HepG2 (cell line): Measurements from ENCODE around the gene BCL6. TPM values are rescaled to one million over a fixed set of nuclear protein-coding genes. Genes with fewer than 3 reads are reported as not detected.

Source experiments
- ATAC-seq: fragments of 200-7000 bp; cut with Tn5 transposase; 3 replicates; pipeline ENCODE4 v1.9.1; 2020; ENCODE audit warnings: mild to moderate bottlenecking, moderate library complexity
- BruUV-seq: library from RNA; stranded (reverse); fragments of 400-500 nt; replicated peaks from 2 replicates; lab custom pipeline; 2021; lab: Mats Ljungman, UMichigan
- CTCF ChIA-PET: fragments of 300-600 bp; formaldehyde crosslinking; extraction: SDS; loops from one replicate; lab custom pipeline; 2021; ENCODE audit warnings: low total read pairs, inconsistent platforms, low intra/inter-chr PET ratio; lab: Yijun Ruan, JAX
- POLR2A ChIA-PET: fragments of 350-600 bp; sonication (Branson Sonifier 250); formaldehyde crosslinking; loops from one replicate; lab custom pipeline; 2020; ENCODE audit warnings: antibody characterized with exemption, inconsistent platforms; lab: Yijun Ruan, JAX
- DNase-seq: peaks from one replicate; pipeline ENCODE4 v3.0.0-alpha.2; 2015; ENCODE audit warnings: low spot score
- FAIRE-seq: peaks from 3 replicates; lab custom pipeline; 2011; peaks lifted over from hg19 to GRCh38; lab: Jason Lieb, UNC
- H2AFZ ChIP-seq: one replicate; pipeline ENCODE4 v1.6.1; 2011; ENCODE audit warnings: low read length, inconsistent platforms
- H3K27ac ChIP-seq: fragments of 300-600 bp; 3 replicates; pipeline ENCODE4 v1.8.0; 2011; ENCODE audit warnings: mixed run types, mild to moderate bottlenecking, mixed read lengths, low read length, inconsistent platforms; ENCODE audit not compliant: insufficient read depth; ENCODE audit errors: extremely low read length
- H3K27me3 ChIP-seq, 2 experiments: fragments of 200-600 bp in 1 of 2; 2 replicates in 1 of 2; 3 replicates in 1 of 2; pipeline versions ENCODE4 v1.6.0 to v1.8.0; 2011; ENCODE audit warnings: low read length in 2 of 2, mild to moderate bottlenecking in 2 of 2, moderate library complexity in 2 of 2, inconsistent platforms in 1 of 2; ENCODE audit not compliant: insufficient read depth in 2 of 2, control insufficient read depth in 1 of 2
- H3K36me3 ChIP-seq, 2 experiments: fragments of 200-600 bp in 1 of 2; replicated peaks in 1 of 2; 2 replicates in 1 of 2; 3 replicates in 1 of 2; pipeline versions ENCODE4 v1.5.1 to v1.8.0; 2011; ENCODE audit warnings: low read length in 2 of 2, inconsistent platforms in 1 of 2; ENCODE audit not compliant: insufficient read depth in 2 of 2, control insufficient read depth in 1 of 2
- H3K4me1 ChIP-seq: 2 replicates; pipeline ENCODE4 v1.5.1; 2012; ENCODE audit warnings: low read length, inconsistent platforms; ENCODE audit not compliant: insufficient read depth
- H3K4me2 ChIP-seq: 2 replicates; pipeline ENCODE4 v1.6.0; 2011; ENCODE audit warnings: low read depth, low read length, inconsistent platforms
- H3K4me3 ChIP-seq, 3 experiments: fragments of 200-600 bp in 1 of 3; sonication (generic), shearing (Covaris generic) in 1 of 3; replicated peaks in 1 of 3; 2 replicates each; pipeline ENCODE4 v1.5.1; 2011 to 2016; ENCODE audit warnings: low read length in 3 of 3, inconsistent platforms in 2 of 3, low read depth in 2 of 3, mild to moderate bottlenecking in 2 of 3, control low read depth in 1 of 3, mixed read lengths in 1 of 3; ENCODE audit not compliant: insufficient read depth in 1 of 3
- H3K79me2 ChIP-seq: one replicate; pipeline ENCODE4 v1.6.1; 2011; ENCODE audit warnings: low read length, inconsistent platforms; ENCODE audit not compliant: insufficient read depth
- H3K9ac ChIP-seq: 2 replicates; pipeline ENCODE4 v1.6.0; 2011; ENCODE audit warnings: mild to moderate bottlenecking, low read depth, low read length, inconsistent platforms; ENCODE audit not compliant: insufficient read depth
- H3K9me3 ChIP-seq: 2 replicates; pipeline ENCODE4 v1.5.1; 2012; ENCODE audit warnings: mild to moderate bottlenecking, low read length
- H4K20me1 ChIP-seq: 2 replicates; pipeline ENCODE4 v1.6.0; 2011; ENCODE audit warnings: inconsistent platforms, mild to moderate bottlenecking, low read length, moderate library complexity; ENCODE audit not compliant: insufficient read depth
- ATM ChIP-seq: fragments of 450-650 bp; IDR thresholded peaks from 2 replicates; pipeline ENCODE4 v1.7.1; 2017; ENCODE audit warnings: mild to moderate bottlenecking, borderline replicate concordance
- FOXP1 ChIP-seq, 2 experiments: fragments of 450-650 bp in 1 of 2; IDR thresholded peaks; 2 replicates each; pipeline ENCODE4 v1.6.1; 2017 to 2018; ENCODE audit warnings: antibody characterized with exemption in 1 of 2
- NFATC3 ChIP-seq: sonication (generic); formaldehyde crosslinking; IDR thresholded peaks from 2 replicates; pipeline ENCODE4 v1.5.1; 2020; ENCODE audit warnings: mild to moderate bottlenecking, missing genetic modification reagents
- PRPF4 ChIP-seq: fragments of 200-400 bp; formaldehyde crosslinking; IDR thresholded peaks from 2 replicates; pipeline ENCODE4 v1.6.1; 2016; ENCODE audit warnings: low read length, low read depth; ENCODE audit not compliant: poor library complexity, severe bottlenecking
- ZFP36L1 ChIP-seq: sonication (generic); formaldehyde crosslinking; IDR thresholded peaks from 2 replicates; pipeline ENCODE4 v1.8.0; 2022; ENCODE audit warnings: mild to moderate bottlenecking, missing genetic modification reagents, moderate library complexity
- ZFP90 ChIP-seq: sonication (generic); formaldehyde crosslinking; IDR thresholded peaks from 2 replicates; pipeline ENCODE4 v1.8.0; 2022; ENCODE audit warnings: missing genetic modification reagents, mild to moderate bottlenecking, inconsistent platforms, borderline replicate concordance
- ZNF10 ChIP-seq: sonication (generic); formaldehyde crosslinking; IDR thresholded peaks from 2 replicates; pipeline ENCODE4 v1.4.0; 2020; ENCODE audit warnings: mild to moderate bottlenecking, low read depth, missing genetic modification reagents, borderline replicate concordance
- WGBS: methylation state at CpG from one replicate; pipeline ENCODE4 v1.1.6; 2017; ENCODE audit warnings: low lambda C conversion rate; 5-methylcytosine and 5-hydroxymethylcytosine counted together
- in situ Hi-C: cut with HindIII; loops from 2 replicates; pipeline ENCODE4 v1.10.0; 2017; ENCODE audit warnings: low pct_unique_long_range_greater_than_20kb; ENCODE audit not compliant: extremely low pct_ligation_motif_present
- intact Hi-C: fragments of 100-400 bp; cut with micrococcal nuclease; formaldehyde crosslinking; loops from one replicate; pipeline ENCODE4 v1.10.0; 2022; ENCODE audit not compliant: unreplicated experiment
- polyA plus RNA-seq, 8 experiments: library from polyadenylated mRNA; depleted of rRNA in 3 of 8; stranded (reverse) in 7 of 8; unstranded in 1 of 8; fragments of >200 nt; fragmentation: Illumina TruSeq in 4 of 8; extraction: Trizol in 4 of 8; gene quantifications; 2 replicates each; pipeline versions ENCODE4 v1.2.1 to v1.2.3, GENCODE V29; 2011 to 2016; ENCODE audit warnings: low read depth in 4 of 8, missing spikeins in 1 of 8, mixed read lengths in 1 of 8; ENCODE audit not compliant: insufficient read depth in 1 of 8
- total RNA-seq, 5 experiments: library from RNA; depleted of rRNA; stranded (reverse); fragments of >200 nt; fragmentation: Illumina TruSeq; extraction: Trizol; gene quantifications; 2 replicates each; pipeline ENCODE4 v1.2.3, GENCODE V29; 2016; ENCODE audit warnings: low read depth in 1 of 5
- TF ChIP-seq, protein P1 (sequence below): sonication (generic); formaldehyde crosslinking; IDR thresholded peaks from 2 replicates; pipeline ENCODE4 v1.4.0; 2020; ENCODE audit warnings: missing genetic modification reagents, borderline replicate concordance

BCL6 gene
- total and polyA plus RNA-seq, 2 of the 13 experiments (the other 11 are each of a cell fraction or from before 2014, with no cell fraction given): 21.2 to 53.7 TPM

DNA sequence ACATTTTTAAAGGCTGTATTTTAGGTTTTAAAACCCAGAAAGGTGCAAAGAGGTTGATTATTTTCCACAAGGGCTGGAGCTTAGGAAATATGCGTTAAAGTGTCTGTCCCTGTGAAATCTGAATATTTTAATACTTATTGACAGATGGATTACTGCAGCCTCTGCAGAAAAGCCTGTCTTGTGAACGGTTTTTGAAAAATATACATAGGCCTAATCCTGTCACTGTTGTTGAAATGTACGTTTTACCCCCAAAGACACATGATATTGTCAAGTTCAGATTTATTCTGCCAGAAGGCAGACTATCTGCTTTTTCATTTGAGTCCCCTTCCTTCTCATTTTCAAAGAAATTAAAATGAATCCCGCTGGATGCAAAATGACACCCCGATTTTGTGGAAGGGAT is 2.2 kb upstream of the BCL6 start:
- POLR2A ChIA-PET: interaction anchor here (0.6 to 3.6 kb wide), 11 partner anchors 11 to 999 kb away, joined by 3 to 64 read pairs (median 4); no protein-coding TSS in a partner anchor
- FAIRE-seq: no peak

DNA sequence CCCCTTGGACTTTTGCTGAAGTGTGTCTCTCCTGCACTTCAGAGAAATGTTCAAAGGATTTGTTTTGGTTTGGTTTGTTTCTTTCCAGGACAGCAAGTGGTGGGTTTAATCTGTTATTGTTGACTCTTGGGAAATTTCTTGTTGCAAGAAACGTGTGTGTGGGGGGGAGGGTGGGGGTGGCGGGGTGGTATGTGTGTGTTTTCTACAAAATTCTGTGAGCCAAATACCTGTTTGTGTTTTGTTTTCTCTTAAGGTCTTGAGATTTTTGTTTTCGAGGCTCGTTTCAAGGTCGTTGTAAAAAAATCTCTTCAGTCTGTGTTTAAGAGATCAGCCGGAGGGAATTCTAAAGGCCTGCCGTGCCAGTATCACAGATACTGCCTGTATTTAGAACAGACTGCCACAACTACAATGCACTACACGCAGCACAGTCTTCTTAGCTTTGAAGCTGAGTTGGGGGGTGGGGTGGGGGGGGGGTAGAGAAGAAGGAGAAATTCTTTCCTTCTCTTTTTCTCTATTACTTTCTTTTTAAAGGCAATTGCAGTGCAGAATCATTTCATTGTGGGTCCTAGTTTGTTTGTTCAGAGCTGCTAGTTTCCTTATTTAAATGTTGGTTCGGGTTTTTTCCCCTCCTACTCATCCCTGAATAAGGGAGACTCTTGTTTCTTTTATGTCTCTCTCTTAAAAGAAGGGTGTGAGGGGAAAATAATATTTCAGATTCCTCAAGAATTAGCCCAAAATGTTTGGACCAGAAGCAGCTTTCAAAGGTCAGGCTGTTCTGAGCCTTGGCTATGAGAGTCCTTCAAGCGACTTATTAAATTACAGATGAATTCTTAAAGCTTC is 1.4 kb upstream of the BCL6 start:
- in situ Hi-C loops (loop anchor here (10.0 to 25.0 kb wide), 6 partner anchors 258 to 1398 kb away; no protein-coding TSS in a partner anchor), intact Hi-C loops (loop anchor here (5.0 to 10.0 kb wide), 3 partner anchors 236 to 1298 kb away; no protein-coding TSS in a partner anchor)
- peak overlapping the region; percentile 98 to 100 (median 99) for H3K4me3 ChIP-seq
- TF ChIP-seq ATM (no peak), FOXP1 (IDR thresholded peaks at IDR 0.05) (no peak), FOXP1 (CRISPR knock-in tag; IDR thresholded peaks at IDR 0.05) (0 out of 2 replicates have a peak, but pooled peaks have one; percentile 19), PRPF4 (no peak)
- TF ChIP-seq, protein P1, sequence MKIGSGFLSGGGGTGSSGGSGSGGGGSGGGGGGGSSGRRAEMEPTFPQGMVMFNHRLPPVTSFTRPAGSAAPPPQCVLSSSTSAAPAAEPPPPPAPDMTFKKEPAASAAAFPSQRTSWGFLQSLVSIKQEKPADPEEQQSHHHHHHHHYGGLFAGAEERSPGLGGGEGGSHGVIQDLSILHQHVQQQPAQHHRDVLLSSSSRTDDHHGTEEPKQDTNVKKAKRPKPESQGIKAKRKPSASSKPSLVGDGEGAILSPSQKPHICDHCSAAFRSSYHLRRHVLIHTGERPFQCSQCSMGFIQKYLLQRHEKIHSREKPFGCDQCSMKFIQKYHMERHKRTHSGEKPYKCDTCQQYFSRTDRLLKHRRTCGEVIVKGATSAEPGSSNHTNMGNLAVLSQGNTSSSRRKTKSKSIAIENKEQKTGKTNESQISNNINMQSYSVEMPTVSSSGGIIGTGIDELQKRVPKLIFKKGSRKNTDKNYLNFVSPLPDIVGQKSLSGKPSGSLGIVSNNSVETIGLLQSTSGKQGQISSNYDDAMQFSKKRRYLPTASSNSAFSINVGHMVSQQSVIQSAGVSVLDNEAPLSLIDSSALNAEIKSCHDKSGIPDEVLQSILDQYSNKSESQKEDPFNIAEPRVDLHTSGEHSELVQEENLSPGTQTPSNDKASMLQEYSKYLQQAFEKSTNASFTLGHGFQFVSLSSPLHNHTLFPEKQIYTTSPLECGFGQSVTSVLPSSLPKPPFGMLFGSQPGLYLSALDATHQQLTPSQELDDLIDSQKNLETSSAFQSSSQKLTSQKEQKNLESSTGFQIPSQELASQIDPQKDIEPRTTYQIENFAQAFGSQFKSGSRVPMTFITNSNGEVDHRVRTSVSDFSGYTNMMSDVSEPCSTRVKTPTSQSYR: 0 out of 2 replicates have a peak, but pooled peaks have one; percentile 8
- peak overlapping the region; percentile 99 for H3K9ac ChIP-seq
- H4K20me1 ChIP-seq: peaks cover 25% of the 10 kb centered on the region; the same call in 1 of the 2 replicates
- peaks cover 50% of the 10 kb centered on the region for H3K79me2 ChIP-seq
- H2AFZ ChIP-seq: no peak overlapping the region
- H3K36me3 ChIP-seq: no peaks in the 10 kb centered on the region
- CTCF ChIA-PET: no interaction called here
- WGBS: 9% methylated on average over 10 of the region's 10 CpGs
- H3K27me3 ChIP-seq: peaks cover 0 to 5% of the 10 kb centered on the region in 2 experiments; a peak in 1 of 5 replicates
- peaks cover 46% of the 10 kb centered on the region for H3K4me1 ChIP-seq
- no peak for FAIRE-seq
- H3K4me2 ChIP-seq: peak overlapping the region; percentile 83
- no peaks in the 10 kb centered on the region for H3K9me3 ChIP-seq
- H3K27ac ChIP-seq: peak overlapping the region; percentile 100
- no TSS peak for BruUV-seq
- POLR2A ChIA-PET: interaction anchor here (0.6 to 3.6 kb wide), 17 partner anchors 10 to 1000 kb away, joined by 3 to 64 read pairs (median 5); partner anchors contain the start of gene LPP
- DNase-seq: no peak
- ATAC-seq: no peak

More for the DNA sequence above, 2.2 kb upstream of the BCL6 start:
- Histone ChIP-seq H3K9me3 (no peaks in the 10 kb centered on the region), H3K79me2 (peaks cover 42% of the 10 kb centered on the region), H3K27ac (peak overlapping the region; percentile 100), H2AFZ (no peak overlapping the region), H4K20me1 (peaks cover 17% of the 10 kb centered on the region; the same call in 1 of the 2 replicates), H3K4me1 (peaks cover 51% of the 10 kb centered on the region), H3K36me3 (no peaks in the 10 kb centered on the region), H3K27me3 (peaks cover 0 to 5% of the 10 kb centered on the region in 2 experiments; a peak in 1 of 5 replicates), H3K4me3 (no peak overlapping the region), H3K9ac (peak overlapping the region; percentile 6; the same call in 1 of the 2 replicates), H3K4me2 (peak overlapping the region; percentile 83)
- WGBS: 42% methylated on average over 5 of the region's 5 CpGs
- intact Hi-C loops: loop anchor here (5.0 to 10.0 kb wide), 3 partner anchors 235 to 1297 kb away; no protein-coding TSS in a partner anchor
- DNase-seq (no peak), ATAC-seq (no peak)
- CTCF ChIA-PET: no interaction called here
- in situ Hi-C loops: loop anchor here (10.0 to 25.0 kb wide), 6 partner anchors 257 to 1397 kb away; no protein-coding TSS in a partner anchor
- no TSS peak for BruUV-seq
- no peak for TF ChIP-seq ZNF10 (CRISPR knock-in tag)
- TF ChIP-seq ZFP90: 0 out of 2 replicates have a peak, but pooled peaks have one; percentile 1
- TF ChIP-seq NFATC3 (CRISPR knock-in tag): no peak
- no peak for TF ChIP-seq ZFP36L1
